ENCODE data around the gene CHST15.

CHST15 gene

DNA sequence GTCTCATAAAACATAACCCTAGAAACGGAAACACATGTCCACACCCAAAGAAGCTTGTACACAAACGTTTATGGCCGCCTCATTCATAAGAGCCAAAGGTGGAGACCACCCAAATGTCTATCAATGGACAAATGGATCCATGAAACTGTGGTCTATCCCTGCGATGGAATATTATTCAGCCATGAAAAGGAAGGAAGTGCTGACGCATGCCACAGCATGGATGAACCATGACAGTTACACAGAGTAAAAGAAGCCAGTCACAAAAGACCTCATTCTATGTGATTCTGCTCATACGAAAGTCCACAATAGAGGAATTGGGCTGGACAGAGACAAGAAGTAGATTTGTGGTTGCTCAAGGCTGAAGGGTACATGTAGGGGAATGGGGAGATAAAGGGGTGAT is 10.8 kb downstream of the CHST15 start:
- DNase-seq (ENCODE audit: low spot score), result no peak

DNA sequence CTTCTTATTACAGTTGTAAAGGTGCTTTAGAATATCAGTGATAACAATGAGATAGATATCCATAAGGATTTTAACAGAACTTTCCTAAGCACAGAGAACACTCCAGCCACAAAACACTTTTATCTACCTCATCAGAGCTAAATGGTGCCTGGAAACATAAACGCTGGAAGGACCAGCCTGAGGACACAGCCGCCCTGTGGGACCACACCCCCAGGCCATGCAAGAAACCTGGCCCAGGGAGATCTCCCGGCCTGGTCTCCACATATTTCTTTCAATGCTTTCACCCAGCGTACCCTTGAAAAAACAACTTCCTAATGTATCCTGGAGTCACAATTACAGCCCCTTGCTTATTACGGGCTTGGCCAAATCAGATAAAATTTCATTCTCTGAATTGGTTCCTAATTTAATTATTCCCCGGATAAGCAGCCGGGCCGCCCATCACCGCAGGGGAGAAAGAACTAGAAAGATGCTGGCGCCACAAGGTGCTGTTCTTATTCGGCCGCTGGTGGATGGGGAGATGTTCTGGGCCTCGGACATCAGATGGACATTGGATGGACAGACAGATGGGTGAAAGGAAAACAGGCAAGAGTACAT is 11.8 kb downstream of the CHST15 start:
- DNase-seq (ENCODE audit: low spot score), result no peak

DNA sequence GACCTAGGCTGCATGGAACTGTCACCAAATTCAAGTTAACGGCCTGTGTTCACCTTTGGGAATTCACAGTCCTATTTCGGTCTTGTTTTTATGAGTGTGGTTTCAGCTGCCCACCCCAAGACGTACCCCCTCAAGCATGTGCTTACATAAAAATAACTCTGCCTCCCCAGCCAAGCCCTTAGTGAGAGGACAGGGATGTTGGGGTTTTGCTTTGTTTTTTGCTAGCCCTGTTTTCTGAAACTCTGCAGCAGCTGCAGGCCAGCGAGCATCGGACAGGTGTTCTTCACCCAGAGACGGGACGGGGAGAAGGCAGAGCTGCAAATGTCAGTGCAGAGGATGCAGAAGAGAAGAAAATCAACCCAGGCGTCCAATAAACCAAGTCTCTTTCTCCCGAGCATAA is 13.5 kb downstream of the CHST15 start:
- no peak for DNase-seq (ENCODE audit: low spot score)

DNA sequence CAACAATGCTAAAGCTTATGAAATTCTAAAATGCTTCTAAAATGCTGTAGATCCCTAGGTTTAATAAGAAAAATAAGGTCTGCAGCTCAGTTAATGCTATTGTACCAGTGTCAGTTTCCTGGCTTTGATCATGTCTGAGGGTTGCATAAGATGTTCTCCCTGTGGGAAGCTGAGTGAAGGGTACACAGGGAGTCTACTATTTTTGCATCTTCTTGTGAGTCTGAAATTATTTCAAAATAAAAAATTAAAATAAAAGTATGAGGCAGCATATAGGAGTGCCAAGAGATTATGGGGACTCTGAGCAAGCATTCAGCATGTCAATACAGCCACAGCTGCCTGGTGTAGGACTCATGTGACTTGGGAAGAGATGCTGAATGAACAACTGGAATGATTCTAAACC is 14.7 kb downstream of the CHST15 start:
- DNase-seq (ENCODE audit: low spot score), result no peak

DNA sequence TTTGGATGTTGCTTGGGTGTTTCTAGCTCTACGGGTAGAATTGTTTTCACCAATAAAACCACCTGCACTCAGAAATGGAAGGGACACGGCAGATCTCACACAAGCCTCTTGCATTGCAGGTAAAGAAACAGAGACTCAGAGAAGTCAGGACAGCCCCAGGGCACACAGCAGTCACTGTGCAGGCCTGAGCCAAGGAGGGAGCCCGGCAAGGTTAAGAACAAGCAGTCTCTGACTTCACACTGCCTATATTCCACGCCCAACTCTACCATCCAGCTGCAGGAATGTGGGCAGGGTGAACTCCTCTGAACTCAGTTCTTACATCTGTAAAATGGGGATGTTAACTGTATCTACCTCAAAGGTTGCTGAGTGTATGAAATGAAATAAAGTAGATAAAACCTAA is 15.4 kb downstream of the CHST15 start:
- no peak for DNase-seq (ENCODE audit: low spot score)

DNA sequence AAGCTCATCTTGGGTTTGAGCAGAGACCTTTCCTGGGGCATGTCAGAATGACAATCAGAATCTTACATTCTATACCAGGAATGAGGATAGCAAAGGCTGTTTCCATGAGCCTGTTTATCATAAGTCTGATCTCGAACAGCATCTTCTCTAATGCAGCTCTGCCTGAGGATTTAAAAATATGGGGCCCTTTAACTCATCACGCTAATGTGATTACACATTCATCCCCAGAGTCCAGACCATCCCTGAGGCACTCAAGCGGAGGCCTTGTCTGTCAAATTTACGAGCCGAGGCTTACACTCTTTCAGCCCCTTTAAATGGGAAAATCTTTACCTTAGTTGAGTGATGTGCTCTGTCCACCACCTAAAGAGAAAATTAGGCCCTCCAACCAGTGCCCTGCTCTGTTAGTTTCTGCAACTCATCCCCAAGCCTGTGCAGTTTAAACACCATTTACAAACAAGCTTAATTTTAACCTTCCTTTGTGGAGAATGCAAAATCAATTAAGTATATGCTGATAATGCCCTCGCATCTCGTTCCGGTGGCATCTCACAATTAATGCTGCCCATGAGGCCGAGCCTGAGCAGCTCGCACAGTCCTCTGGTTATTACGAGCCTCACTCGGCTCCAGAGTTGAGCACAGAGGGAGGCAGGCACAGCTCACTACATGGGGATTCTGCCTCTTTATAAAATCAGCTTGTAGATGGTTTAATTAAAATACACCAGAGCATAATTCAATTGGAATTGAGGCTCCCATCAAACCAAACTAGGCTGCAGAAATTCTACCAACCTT is 16.0 kb downstream of the CHST15 start:
- no peak for DNase-seq (ENCODE audit: low spot score)

DNA sequence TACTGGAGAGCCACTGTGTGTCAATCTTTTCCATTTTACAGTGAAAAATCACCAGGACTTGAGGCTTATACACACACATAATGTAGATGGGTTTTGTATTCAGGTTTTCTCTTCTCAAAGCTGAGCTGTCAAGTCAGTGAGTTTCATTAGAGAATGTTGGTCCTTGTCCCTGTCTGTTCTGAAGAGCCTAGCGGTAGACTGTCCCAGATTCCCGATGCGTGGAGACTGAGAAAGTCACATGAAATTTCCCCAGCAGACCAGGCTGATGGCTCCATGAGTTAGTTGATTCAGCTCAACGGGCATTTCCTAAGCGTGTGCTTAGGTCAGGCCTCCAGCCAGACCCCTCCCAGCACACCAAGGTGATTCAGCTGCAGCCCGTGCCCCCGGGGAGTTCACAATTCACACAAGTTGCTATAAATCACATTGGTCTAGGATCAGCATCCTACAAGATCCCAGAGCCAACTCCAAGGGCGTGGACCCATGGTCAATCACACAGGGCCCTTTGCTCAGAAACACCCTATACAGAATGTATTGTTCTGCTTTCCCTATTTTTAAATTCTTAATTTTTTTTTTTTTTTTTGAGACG is 17.2 kb downstream of the CHST15 start:
- DNase-seq (ENCODE audit: low spot score), result no peak

DNA sequence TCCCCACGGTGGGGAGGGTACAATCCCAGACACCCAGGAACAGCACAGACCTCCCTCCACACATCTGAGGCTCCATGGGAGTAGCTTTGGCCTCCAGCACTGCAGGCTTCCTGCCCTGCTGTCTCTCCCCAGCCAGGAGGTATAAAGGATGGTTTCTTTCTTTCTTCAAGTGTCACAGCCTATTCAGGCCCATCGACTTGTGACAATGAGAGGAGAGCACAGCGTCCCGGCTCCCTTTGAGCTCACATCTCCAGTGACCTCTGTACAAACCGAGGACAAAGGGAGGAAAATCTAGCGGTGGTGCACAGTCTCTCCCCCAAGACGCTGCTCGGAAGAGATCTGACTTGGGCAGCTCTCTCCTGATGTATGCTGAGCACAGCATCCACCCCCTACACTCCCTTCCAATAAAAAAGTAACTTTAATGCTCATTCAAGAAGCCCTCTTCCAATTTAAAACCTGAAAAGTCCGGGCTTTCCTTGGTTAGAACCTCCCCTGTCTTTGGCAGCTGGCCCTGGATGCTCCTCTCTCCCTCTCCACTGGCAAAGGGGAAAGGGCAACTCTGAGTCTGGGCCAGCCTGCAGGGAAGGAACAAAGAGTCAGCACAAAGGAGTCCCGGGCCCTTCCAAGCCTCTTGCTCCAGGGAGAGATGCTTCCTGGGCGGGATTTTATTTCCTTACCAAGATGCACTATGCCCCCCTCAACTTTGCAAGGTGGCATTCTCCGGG is 18.0 kb downstream of the CHST15 start:
- DNase-seq (ENCODE audit: low spot score), result no peak

DNA sequence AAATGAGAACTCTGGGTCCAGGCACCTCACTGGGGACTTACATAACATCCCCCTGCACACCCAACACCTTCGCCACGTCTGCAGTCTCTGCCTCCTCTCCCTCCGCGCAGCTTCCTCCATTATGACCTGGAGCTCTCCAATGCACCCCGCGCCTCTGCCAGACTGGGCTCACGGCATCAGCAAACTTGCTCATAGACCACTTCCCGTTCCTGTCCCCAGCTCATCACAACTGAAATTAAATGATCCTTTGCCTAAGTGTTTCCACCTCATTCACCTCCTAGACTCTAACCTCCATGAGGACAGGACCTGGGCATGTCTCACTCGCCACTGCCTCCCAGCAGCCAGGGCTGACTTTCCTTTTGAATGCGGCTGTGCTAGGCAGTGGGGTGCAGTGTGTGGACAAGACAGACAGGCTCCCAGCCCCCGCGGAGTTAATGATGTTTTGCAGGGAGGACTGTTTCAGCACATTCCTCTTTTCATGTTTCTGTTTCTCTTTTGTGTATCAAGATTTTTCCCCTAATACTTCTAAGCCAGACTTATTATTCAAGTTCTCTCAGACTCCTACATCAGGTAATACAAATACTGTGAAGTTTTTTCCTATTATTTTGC is 18.8 kb downstream of the CHST15 start:
- DNase-seq (ENCODE audit: low spot score), result no peak

DNA sequence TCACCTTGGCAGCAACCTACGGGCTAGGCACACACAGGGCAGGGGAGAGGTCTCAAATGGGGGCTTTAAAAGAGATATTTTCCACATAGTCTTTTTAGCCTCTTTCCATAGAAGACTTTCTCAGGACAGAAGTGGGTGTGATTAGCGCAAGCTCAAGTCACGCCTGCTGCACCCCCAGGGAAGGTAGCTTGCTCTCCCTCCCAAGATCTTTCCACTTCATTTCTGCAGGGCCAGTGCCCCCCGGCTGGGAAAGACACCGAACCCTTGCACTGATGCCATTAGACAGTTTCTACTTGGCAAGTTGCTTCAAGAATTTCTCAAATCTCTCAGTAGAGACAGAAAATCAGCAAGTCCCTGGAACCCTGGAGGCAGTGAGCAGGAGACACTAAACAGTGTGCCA is 19.4 kb downstream of the CHST15 start:
- DNase-seq (ENCODE audit: low spot score), result no peak

DNA sequence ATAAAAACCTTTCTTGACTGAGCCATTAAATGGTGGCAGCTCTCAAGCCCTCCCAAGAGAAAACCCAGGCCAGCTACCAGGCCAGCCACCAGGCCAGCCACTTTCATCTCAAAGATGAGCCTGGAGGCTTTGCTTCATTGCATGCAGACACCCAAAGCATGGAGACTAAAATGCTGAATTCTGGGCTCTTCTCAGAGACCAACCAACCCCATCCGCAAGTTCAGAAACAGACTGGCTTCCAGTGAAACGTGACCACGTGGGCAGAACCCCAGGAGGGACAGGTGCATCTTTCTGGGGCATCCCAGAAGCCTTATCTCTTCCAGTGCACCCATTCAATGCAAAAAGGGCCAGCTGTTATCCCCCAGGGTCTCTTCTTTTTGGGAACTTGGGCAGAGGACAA is 20.9 kb downstream of the CHST15 start:
- DNase-seq (ENCODE audit: low spot score), result no peak

DNA sequence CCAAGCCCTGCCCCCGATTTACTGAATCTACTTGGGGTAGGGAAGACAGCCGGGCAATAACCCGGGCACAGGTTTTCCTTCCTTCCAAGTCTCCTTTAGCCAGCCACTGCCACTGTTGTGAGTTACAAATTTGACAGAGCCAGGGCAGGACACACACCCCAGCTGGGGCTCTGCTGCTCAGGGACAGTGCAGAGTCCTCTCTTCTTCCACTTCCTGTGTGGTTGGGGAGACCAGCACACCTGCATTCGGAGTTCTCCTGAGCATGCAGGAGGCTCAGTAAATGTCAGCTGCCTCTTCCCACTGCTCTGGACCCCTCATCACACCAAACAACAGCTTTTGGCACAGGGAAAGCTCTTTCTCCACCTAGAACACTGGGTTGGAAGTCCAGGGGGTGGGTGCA is 21.3 kb downstream of the CHST15 start:
- no peak for DNase-seq (ENCODE audit: low spot score)

DNA sequence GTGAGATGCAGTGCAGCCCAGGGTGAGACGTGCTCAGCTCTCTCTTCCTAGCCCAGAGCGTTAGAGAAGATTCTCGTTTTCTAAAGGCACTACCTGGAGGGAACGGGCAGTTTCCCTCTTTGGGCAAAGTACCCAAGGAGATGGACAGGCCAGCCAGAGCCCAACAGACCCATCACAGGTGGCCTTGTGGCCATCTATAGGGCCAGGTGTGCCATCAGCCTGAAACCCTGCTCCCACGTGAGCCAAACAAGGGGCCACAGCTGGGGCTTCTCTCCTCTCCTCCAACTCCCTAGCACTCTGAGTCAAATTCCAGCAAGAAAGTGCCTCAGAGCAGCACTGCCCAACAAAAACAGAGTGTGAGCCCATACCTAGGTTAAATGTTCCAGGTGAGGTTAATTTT is 22.3 kb downstream of the CHST15 start:
- DNase-seq (ENCODE audit: low spot score), result no peak

DNA sequence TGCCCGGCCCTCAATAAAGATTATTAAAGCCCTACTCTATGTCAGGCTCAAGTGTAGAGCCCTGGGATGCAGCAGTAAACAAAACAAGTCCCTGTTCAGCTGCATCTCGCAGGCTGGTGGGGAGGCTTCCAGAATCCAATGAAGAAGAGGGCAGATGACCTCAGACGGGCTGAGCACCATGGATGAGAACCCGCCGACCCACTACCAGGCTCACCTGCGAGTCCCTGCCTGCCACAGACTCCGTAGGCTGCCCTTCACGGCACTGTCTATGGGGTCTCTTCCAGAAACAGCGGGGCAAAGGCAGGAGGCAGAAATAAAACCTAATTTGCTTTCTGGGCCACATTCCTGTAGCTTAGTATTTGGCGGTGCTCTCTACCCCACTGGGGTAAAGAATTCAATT is 22.7 kb downstream of the CHST15 start:
- no peak for DNase-seq (ENCODE audit: low spot score)

DNA sequence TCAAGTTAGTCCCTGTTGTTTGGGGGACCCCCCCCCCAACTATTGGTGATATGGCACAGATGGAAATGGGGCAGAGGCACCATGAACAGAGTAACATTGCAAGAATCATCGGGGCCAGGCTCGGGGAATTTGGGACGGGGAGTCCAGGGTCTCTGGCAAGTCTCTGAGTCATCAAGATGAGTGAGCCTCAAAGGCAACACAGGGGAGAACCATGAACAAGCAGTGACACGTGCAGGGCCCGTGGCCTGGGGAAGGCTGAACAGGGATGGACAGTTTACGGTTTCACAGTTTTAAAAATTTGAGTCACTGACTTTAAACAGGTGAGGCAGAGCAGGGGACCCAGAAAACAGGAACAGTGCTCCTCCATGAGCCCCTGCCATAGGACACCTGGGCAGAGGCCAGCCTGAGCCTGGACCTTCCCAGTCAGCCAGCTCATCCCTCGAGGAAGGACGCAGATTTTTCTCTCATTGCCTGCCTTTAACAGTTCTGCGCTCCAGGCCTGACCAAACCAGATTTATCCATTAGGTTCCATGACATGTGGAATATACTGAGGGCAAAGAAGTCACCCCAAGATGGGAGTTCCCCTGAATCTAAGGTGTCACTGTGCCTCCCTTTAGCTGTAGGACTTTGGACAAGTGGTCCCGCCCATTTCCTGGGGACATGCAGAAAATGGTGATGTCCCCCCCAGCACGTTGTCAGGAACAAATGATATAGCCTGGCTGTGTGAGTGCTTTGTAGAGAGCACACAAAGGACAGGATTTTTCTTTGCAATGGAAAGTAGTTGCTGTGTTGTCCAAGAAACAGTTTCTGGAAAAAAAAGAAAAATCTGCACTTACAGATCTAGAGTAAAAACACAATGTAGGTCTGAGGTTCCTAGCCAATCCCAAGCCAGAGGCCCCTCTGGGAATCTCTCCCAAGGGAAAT is 23.8 kb downstream of the CHST15 start:
- no peak for DNase-seq (ENCODE audit: low spot score)

DNA sequence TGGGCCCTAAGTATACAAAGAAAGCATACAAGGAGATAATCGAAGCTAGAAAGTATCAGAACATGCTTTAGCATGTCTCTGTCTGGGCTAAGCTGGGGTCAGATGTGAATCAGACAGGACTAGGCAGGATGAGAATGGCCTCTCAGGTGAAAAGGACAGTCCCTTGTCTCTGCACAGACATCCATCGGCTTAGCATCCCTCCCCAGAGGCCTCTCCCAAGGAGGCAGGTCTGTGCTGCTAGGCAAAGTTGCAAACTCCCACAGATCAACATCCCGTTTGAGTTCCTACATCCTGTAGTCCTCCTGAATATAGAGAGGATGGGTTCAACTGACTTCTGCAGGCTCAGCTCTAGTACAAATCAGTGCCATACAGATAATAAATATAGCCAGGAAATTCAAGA is 24.5 kb downstream of the CHST15 start:
- no peak for DNase-seq (ENCODE audit: low spot score)

DNA sequence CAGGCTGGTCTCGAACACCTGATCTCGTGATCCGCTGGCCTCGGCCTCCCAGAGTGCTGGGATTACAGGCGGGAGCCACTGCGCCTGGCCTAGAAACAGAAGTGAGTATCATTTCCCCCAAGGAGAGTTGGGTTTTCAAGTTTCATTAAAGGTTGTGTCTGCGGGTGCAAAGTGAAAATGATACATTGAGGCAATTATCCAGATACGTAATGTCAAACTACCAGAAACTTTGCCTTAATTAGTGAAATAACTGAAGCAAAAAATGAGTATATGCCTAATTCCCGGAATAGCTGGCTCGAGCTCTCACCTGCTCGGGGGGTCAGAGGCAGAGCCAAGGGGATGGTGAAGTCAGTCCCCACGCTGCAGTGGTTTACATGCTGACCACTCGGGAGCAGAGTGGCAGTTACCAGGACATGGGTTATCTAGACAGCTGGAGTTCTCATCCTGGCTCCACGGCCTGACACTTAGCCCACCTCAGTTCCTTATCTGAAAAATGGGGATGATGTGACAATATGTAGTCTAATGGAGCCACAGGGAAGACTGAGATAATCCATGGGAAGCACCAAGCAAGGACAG is 25.5 kb downstream of the CHST15 start:
- DNase-seq (ENCODE audit: low spot score), result no peak

DNA sequence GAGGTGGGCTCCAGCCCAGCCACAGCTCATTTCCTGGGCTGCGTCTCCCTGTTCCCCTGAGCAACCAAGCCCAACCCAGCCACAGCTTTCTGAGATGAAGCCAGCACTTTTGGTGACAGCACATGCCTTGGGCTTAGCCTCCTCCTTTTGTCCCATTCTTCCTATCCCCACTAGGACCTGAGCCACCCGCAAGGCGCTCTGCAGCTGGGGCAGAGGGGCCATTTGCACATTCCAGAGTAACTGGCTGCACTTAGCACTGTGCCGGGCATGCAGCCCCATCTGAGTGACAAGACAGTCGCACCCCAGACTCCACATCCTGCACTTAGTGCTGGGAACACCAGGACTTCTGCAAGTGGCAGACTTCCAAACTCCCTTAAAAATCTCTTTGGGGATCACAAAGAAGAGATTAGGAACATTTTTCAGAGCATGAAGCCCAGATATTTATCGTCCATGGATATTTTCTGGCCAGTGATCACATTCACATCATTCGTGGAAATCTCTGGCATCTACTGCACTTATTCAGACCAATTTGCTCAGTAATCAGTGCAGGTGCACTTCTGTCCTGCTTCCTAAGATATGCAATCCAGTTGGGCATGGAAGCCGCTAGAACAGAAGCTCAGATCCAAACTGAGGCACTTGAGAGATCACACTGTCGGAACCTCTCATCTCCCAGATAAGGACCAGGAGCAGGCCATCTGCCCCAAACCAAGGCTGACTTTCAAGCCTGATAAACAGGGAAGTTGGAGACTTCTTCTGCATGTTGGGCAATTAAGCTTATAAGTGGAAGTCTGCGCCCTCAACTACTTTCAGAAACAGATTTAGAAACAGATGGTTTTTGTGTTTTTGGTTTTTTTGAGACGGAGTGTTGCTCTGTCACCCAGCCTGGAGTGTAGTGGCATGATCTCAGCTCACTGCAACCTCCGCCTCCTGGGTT is 26.4 kb downstream of the CHST15 start:
- DNase-seq (ENCODE audit: low spot score), result no peak

DNA sequence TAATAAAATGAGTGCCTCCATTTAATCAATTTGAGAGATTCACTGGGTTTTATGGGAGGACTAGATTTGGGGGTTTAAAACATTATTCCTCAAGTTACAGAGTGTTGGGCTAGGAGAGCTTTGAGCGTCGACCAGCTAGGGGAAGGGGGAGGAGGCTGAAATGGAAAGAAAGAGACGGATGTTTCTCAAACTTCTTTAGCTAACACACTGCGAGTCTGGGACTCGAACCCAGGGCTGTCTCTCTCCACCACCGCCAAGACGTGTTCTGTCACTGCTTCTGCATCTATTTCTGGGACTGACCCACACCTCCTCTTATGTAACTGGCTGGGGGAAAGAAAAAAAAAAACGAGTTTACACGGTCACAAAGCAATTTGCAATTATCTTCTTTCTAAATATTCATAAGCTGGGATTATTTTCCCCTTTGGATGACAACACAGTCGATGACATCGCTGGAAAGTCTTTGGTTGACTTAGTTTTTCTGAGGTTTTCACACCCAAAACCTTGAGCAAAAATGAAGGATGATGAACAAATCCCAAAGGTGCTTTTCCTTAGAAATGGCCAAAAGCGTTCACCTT is 27.2 kb downstream of the CHST15 start:
- no peak for DNase-seq (ENCODE audit: low spot score)
